DOHH2 (cell line): ENCODE measurements around the gene PANX2.

Experiments used
- EZH2phosphoT487 ChIP-seq: fragments of 200-600 bp; sonication (generic); IDR thresholded peaks from 2 replicates; pipeline ENCODE4 v1.6.1; 2017; ENCODE audit warnings: borderline replicate concordance, mild to moderate bottlenecking, antibody characterized with exemption, low read length, moderate library complexity, mixed read lengths
- TF ChIP-seq, protein P1 (sequence below): fragments of 200-600 bp; sonication (generic); IDR thresholded peaks from one replicate; pipeline ENCODE4 v1.5.1; 2014; ENCODE audit warnings: antibody characterized with exemption, mild to moderate bottlenecking, low read depth, low read length; ENCODE audit not compliant: poor library complexity, severe bottlenecking

DNA sequence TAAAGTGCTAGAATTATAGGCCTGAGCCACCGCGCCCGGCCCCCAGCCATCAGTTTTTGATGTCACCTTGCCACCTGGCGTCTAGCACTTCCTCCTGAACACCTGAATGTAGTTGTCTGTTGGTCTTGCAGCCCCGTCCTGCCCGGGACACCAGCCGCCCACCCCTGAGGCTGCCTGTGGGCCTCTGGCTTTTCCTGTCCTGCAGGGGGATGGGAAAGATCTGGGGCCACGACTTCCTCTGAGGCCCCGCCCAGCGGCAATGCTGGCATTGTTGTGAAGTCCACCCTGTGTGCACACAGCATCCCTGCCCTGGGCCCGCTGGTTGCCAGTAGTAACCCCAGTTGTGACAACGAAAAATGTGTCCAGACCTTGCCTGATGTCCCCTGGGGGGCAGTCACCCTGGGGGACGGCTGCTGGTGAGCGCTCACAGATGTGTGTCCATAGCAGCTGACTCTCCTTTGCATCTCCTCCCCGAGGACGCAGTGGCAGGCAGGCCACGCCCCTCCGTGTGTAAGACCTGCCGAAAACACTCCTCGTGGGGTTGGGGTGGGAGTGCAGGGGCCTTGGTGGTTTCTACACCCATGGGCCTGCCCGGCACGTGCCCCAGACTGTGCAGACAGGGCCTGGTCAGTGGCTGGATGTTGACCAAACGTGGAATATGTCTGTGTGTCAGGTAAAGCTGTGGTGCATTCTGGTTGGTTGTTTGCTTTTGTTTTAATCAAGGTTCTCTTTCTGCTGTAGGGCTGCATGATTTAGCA lies 37.0 kb downstream of the PANX2 start:
- TF ChIP-seq, protein P1, sequence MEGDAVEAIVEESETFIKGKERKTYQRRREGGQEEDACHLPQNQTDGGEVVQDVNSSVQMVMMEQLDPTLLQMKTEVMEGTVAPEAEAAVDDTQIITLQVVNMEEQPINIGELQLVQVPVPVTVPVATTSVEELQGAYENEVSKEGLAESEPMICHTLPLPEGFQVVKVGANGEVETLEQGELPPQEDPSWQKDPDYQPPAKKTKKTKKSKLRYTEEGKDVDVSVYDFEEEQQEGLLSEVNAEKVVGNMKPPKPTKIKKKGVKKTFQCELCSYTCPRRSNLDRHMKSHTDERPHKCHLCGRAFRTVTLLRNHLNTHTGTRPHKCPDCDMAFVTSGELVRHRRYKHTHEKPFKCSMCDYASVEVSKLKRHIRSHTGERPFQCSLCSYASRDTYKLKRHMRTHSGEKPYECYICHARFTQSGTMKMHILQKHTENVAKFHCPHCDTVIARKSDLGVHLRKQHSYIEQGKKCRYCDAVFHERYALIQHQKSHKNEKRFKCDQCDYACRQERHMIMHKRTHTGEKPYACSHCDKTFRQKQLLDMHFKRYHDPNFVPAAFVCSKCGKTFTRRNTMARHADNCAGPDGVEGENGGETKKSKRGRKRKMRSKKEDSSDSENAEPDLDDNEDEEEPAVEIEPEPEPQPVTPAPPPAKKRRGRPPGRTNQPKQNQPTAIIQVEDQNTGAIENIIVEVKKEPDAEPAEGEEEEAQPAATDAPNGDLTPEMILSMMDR, result no peak
- TF ChIP-seq EZH2phosphoT487, result no peak
